ENCODE data around the gene R3HDM2. TPM values are rescaled to one million over a fixed set of nuclear protein-coding genes. Genes with fewer than 3 reads are reported as not detected.
A peak's percentile ranks its signal among the peaks of the same experiment; 100 is the strongest.

The R3HDM2 gene
- total and polyA plus RNA-seq, 4 donors = 18.1 to 60.7 (median 30.6) TPM

- Histone ChIP-seq H3K4me1 (ENCODE audit: control insufficient read depth in 5 of 5, insufficient read depth in 5 of 5, low read length in 5 of 5) (peaks cover 4 to 72% (median 11%) of the 10 kb centered on the region in 5 donors), H3K36me3 (ENCODE audit: control insufficient read depth in 4 of 4, insufficient read depth in 4 of 4, low read length in 4 of 4) (no peaks in the 10 kb centered on the region), H3K27me3 (ENCODE audit: control insufficient read depth in 3 of 3, insufficient read depth in 3 of 3, low read length in 2 of 3) (peaks cover 4 to 86% (median 53%) of the 10 kb centered on the region in 3 donors), H3K4me3 (peak overlapping the region; percentile 2), H3K9me3 (ENCODE audit: control insufficient read depth in 4 of 4, insufficient read depth in 3 of 4, low read length in 3 of 4) (no peaks in the 10 kb centered on the region), H3K27ac (ENCODE audit: low read depth in 1 of 2, low read length in 1 of 2) (no peak overlapping the region), H3K9ac (ENCODE audit: insufficient read depth in 1 of 2, low read length in 2 of 2) (no peak overlapping the region)
- DNase-seq (peak; percentile 69 to 82 (median 75)), ATAC-seq (ENCODE audit: insufficient read depth, low FRiP score) (no peak)
- no peak for TF ChIP-seq CTCF (IDR thresholded peaks at IDR 0.05; ENCODE audit: control extremely low read depth, extremely low read depth)
- 0 to 1% methylated on average over 65 to 72 of the region's 72 CpGs for WGBS, 2 donors
Observed at GRCh38 chr12:57240066-57240921, 190.5 kb downstream of the R3HDM2 start.

- H3K9me3 ChIP-seq (ENCODE audit: control insufficient read depth in 4 of 4, insufficient read depth in 3 of 4, low read length in 3 of 4) = no peaks in the 10 kb centered on the region
- peaks cover 4 to 78% (median 11%) of the 10 kb centered on the region in 5 donors for H3K4me1 ChIP-seq (ENCODE audit: control insufficient read depth in 5 of 5, insufficient read depth in 5 of 5, low read length in 5 of 5)
- no peak overlapping the region for H3K4me3 ChIP-seq
- H3K27me3 ChIP-seq (ENCODE audit: control insufficient read depth in 3 of 3, insufficient read depth in 3 of 3, low read length in 2 of 3) = peaks cover 4 to 85% (median 52%) of the 10 kb centered on the region in 3 donors
- no peak for ATAC-seq (ENCODE audit: insufficient read depth, low FRiP score)
- peaks cover 0 to 5% (median 0%) of the 10 kb centered on the region in 4 donors for H3K36me3 ChIP-seq (ENCODE audit: control insufficient read depth in 4 of 4, insufficient read depth in 4 of 4, low read length in 4 of 4)
- no peak overlapping the region for H3K27ac ChIP-seq (ENCODE audit: low read depth in 1 of 2, low read length in 1 of 2)
- no peak overlapping the region for H3K9ac ChIP-seq (ENCODE audit: insufficient read depth in 1 of 2, low read length in 2 of 2)
- no peak for TF ChIP-seq CTCF (IDR thresholded peaks at IDR 0.05; ENCODE audit: control extremely low read depth, extremely low read depth)
- WGBS, 2 donors = 3 to 4% methylated on average over 14 of the region's 14 CpGs
- DNase-seq = no peak
Observed at GRCh38 chr12:57239587-57240065, 191.2 kb downstream of the R3HDM2 start.

GRCh38 chr12:57238854-57239554 is 191.8 kb downstream of the R3HDM2 start:
- Histone ChIP-seq H3K9me3 (ENCODE audit: control insufficient read depth in 4 of 4, insufficient read depth in 3 of 4, low read length in 3 of 4) (no peaks in the 10 kb centered on the region), H3K4me3 (no peak overlapping the region), H3K4me1 (ENCODE audit: control insufficient read depth in 5 of 5, insufficient read depth in 5 of 5, low read length in 5 of 5) (peaks cover 4 to 79% (median 11%) of the 10 kb centered on the region in 5 donors), H3K27me3 (ENCODE audit: control insufficient read depth in 3 of 3, insufficient read depth in 3 of 3, low read length in 2 of 3) (peaks cover 4 to 79% (median 48%) of the 10 kb centered on the region in 3 donors), H3K27ac (ENCODE audit: low read depth in 1 of 2, low read length in 1 of 2) (no peak overlapping the region), H3K36me3 (ENCODE audit: control insufficient read depth in 4 of 4, insufficient read depth in 4 of 4, low read length in 4 of 4) (peaks cover 0 to 10% (median 4%) of the 10 kb centered on the region in 4 donors), H3K9ac (ENCODE audit: insufficient read depth in 1 of 2, low read length in 2 of 2) (peak overlapping the region in 1 of 2 donors; percentile 23)
- peak; percentile 88 to 91 (median 89) for DNase-seq
- 1 to 2% methylated on average over 46 to 47 of the region's 47 CpGs for WGBS, 2 donors
- TF ChIP-seq CTCF (IDR thresholded peaks at IDR 0.05; ENCODE audit: control extremely low read depth, extremely low read depth) = peak; percentile 100
- peak; percentile 86 for ATAC-seq (ENCODE audit: insufficient read depth, low FRiP score)

Measured in lung (tissue), 12 donors.